Measurements from ENCODE around the gene CCDC148.

DNA sequence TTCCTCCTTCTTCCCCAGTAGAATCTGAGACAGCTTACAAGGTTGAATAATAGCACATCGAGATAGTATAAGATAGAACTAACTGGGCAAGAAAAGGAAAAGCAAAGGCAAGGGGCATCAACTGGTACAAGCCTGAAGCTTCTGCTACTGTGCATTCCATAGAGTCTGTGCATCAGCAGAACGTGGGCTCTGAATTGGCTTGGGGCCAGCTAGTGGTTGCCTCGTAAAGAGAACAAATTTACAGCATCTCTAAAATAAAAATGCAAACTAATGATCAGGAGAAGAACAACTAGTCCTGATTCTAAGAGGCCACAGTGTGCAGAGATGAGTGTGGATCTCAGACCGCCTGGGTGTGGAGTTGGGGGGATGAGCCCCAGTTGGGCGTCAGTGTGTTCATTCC is 318.3 kb downstream of the CCDC148 start:
- TF ChIP-seq POLR2A (IDR thresholded peaks at IDR 0.05; ENCODE audit: low read depth, low read length) (no peak), JUND (IDR thresholded peaks at IDR 0.05; ENCODE audit: low read depth, low read length) (no peak), SRF (IDR thresholded peaks at IDR 0.05; ENCODE audit: low read depth in 2 of 2, low read length in 2 of 2) (no peak), TAF1 (IDR thresholded peaks at IDR 0.05; ENCODE audit: borderline replicate concordance, low read depth, low read length) (no peak), POLR2AphosphoS5 (IDR thresholded peaks at IDR 0.05; ENCODE audit: low read length) (no peak), SPI1 (IDR thresholded peaks at IDR 0.05; ENCODE audit: borderline replicate concordance, insufficient read depth, low read depth, low read length) (no peak), EZH2 (IDR thresholded peaks at IDR 0.05; ENCODE audit: borderline replicate concordance, control insufficient read depth, low read depth, low read length) (no peak), NFIC (IDR thresholded peaks at IDR 0.05; ENCODE audit: low read depth, low read length) (no peak)
- TF ChIP-seq, protein P1, sequence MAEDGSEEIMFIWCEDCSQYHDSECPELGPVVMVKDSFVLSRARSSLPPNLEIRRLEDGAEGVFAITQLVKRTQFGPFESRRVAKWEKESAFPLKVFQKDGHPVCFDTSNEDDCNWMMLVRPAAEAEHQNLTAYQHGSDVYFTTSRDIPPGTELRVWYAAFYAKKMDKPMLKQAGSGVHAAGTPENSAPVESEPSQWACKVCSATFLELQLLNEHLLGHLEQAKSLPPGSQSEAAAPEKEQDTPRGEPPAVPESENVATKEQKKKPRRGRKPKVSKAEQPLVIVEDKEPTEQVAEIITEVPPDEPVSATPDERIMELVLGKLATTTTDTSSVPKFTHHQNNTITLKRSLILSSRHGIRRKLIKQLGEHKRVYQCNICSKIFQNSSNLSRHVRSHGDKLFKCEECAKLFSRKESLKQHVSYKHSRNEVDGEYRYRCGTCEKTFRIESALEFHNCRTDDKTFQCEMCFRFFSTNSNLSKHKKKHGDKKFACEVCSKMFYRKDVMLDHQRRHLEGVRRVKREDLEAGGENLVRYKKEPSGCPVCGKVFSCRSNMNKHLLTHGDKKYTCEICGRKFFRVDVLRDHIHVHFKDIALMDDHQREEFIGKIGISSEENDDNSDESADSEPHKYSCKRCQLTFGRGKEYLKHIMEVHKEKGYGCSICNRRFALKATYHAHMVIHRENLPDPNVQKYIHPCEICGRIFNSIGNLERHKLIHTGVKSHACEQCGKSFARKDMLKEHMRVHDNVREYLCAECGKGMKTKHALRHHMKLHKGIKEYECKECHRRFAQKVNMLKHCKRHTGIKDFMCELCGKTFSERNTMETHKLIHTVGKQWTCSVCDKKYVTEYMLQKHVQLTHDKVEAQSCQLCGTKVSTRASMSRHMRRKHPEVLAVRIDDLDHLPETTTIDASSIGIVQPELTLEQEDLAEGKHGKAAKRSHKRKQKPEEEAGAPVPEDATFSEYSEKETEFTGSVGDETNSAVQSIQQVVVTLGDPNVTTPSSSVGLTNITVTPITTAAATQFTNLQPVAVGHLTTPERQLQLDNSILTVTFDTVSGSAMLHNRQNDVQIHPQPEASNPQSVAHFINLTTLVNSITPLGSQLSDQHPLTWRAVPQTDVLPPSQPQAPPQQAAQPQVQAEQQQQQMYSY (CRISPR knock-in tag; IDR thresholded peaks at IDR 0.05): no peak
- TF ChIP-seq, protein P2, sequence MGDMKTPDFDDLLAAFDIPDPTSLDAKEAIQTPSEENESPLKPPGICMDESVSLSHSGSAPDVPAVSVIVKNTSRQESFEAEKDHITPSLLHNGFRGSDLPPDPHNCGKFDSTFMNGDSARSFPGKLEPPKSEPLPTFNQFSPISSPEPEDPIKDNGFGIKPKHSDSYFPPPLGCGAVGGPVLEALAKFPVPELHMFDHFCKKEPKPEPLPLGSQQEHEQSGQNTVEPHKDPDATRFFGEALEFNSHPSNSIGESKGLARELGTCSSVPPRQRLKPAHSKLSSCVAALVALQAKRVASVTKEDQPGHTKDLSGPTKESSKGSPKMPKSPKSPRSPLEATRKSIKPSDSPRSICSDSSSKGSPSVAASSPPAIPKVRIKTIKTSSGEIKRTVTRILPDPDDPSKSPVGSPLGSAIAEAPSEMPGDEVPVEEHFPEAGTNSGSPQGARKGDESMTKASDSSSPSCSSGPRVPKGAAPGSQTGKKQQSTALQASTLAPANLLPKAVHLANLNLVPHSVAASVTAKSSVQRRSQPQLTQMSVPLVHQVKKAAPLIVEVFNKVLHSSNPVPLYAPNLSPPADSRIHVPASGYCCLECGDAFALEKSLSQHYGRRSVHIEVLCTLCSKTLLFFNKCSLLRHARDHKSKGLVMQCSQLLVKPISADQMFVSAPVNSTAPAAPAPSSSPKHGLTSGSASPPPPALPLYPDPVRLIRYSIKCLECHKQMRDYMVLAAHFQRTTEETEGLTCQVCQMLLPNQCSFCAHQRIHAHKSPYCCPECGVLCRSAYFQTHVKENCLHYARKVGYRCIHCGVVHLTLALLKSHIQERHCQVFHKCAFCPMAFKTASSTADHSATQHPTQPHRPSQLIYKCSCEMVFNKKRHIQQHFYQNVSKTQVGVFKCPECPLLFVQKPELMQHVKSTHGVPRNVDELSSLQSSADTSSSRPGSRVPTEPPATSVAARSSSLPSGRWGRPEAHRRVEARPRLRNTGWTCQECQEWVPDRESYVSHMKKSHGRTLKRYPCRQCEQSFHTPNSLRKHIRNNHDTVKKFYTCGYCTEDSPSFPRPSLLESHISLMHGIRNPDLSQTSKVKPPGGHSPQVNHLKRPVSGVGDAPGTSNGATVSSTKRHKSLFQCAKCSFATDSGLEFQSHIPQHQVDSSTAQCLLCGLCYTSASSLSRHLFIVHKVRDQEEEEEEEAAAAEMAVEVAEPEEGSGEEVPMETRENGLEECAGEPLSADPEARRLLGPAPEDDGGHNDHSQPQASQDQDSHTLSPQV (IDR thresholded peaks at IDR 0.05): no peak
- TF ChIP-seq, protein P3, sequence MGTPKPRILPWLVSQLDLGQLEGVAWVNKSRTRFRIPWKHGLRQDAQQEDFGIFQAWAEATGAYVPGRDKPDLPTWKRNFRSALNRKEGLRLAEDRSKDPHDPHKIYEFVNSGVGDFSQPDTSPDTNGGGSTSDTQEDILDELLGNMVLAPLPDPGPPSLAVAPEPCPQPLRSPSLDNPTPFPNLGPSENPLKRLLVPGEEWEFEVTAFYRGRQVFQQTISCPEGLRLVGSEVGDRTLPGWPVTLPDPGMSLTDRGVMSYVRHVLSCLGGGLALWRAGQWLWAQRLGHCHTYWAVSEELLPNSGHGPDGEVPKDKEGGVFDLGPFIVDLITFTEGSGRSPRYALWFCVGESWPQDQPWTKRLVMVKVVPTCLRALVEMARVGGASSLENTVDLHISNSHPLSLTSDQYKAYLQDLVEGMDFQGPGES (IDR thresholded peaks at IDR 0.05): no peak
